Ovary (tissue), 3 donors: ENCODE results near the gene RPA3.

Source experiments
- CTCF ChIP-seq, 3 donors: fragments of 450-650 bp in 2 of 3; fragments of 200-600 bp in 1 of 3; IDR thresholded peaks; one replicate each; pipeline versions ENCODE4 v1.5.1 to v1.8.0; 2016 to 2022; ENCODE audit warnings: antibody characterized with exemption in 3 of 3, mild to moderate bottlenecking in 1 of 3
- EP300 ChIP-seq: sonication (generic); formaldehyde crosslinking; IDR thresholded peaks from one replicate; pipeline ENCODE4 v1.6.1; 2017; ENCODE audit warnings: antibody characterized with exemption
- POLR2A ChIP-seq: fragments of 450-650 bp; IDR thresholded peaks from one replicate; pipeline ENCODE4 v1.6.1; 2017; ENCODE audit warnings: antibody characterized with exemption, mild to moderate bottlenecking, moderate library complexity
- donor health status: DM: no; HTN: no; CAD: no.

GRCh38 chr7:7653593-7654187 is 64.7 kb downstream of the RPA3 start:
- TF ChIP-seq POLR2A = no peak
- TF ChIP-seq CTCF (IDR thresholded peaks at IDR 0.05) = no peak
- TF ChIP-seq EP300 = no peak
